ENCODE data around the gene FAM81B. TPM values are rescaled to one million over a fixed set of nuclear protein-coding genes. Genes with fewer than 3 reads are reported as not detected.
"Not testable (repeated sequence)": the region's sequence is repeated elsewhere in the genome, so short reads cannot be mapped to it uniquely, and the experiment has no call there.

Gene FAM81B
- total and polyA plus RNA-seq, 2 of the 4 experiments (the other 2 are of a cell fraction) = not detected

DNA sequence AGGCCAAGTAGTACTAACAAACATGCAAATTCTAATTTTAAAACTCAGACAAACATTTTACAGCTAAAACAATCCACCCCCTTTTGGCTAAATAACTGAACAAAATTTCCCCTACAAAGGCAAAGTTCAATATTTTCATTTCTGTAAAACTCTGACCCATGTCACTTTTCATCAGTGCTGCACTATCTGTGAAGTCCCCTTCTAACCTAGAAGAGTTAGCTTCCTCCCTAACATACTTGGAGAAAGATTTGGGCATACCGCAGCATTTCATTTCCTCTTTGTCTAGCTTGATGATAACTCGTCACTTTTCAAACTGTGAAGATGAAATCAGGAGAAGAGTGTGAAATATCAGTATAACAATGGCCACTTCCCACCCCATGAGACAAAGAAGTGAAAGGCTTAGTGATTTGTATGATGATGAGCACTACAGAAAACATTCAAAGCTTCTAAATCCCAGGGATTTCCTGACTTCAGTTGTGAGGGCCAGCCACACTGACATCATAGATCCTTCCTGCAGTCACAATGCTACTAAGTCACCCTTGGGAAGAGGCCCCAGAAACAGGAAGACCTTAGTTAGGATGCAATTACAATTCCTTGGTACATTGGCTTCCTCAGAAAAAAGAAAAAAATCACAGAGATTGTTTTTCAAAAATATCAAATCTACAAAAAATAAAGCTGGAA, at the start of gene FAM81B (continued):
- no peak for TF ChIP-seq CHD1 (IDR thresholded peaks at IDR 0.05; ENCODE audit: low read depth, low read length)
- no peak for TF ChIP-seq RAD21 (IDR thresholded peaks at IDR 0.05; ENCODE audit: low read length)
- TF ChIP-seq RFX5 (IDR thresholded peaks at IDR 0.05; ENCODE audit: low read depth, low read length) = no peak

DNA sequence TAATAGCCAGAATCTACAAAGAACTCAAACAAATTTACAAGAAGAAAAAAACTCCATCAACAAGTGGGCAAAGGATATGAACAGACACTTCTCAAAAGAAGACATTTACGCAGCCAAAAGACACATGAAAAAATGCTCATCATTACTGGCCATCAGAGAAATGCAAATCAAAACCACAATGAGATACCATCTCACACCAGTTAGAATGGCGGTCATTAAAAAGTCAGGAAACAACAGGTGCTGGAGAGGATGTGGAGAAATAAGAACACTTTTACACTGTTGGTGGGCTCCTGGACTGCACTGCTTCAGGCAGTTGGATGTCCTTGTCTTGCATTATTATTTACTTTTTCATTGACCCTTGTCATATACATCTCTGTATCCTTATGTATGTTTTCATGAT, 49.7 kb upstream of the FAM81B start:
- H3K9ac ChIP-seq (ENCODE audit: low read depth, low read length); H4K20me1 ChIP-seq (ENCODE audit: insufficient read depth, low read length); H3K4me3 ChIP-seq (ENCODE audit: insufficient read depth, low read depth, low read length); H2AK5ac ChIP-seq (ENCODE audit: low read depth, low read length); dilution Hi-C loops (cut with HindIII; ENCODE audit: low sequenced_read_pairs, unreplicated experiment); H2BK15ac ChIP-seq (ENCODE audit: low read depth, low read length); H3K9me3 ChIP-seq (ENCODE audit: control insufficient read depth, insufficient read depth, low read length); H2BK5ac ChIP-seq (ENCODE audit: low read depth, low read length, poor library complexity, severe bottlenecking); H2BK20ac ChIP-seq (ENCODE audit: low read depth, low read length); H3K79me1 ChIP-seq (ENCODE audit: low read depth in 1 of 2, low read length in 2 of 2); ATAC-seq (ENCODE audit: low read depth); H3K4me2 ChIP-seq (ENCODE audit: low read depth, low read length); H3K4me1 ChIP-seq (ENCODE audit: control insufficient read depth, insufficient read depth, low read length); H4K5ac ChIP-seq (ENCODE audit: low read depth, low read length); H3K23ac ChIP-seq (ENCODE audit: low read depth, low read length); H2BK120ac ChIP-seq (ENCODE audit: low read depth, low read length); H3K27ac ChIP-seq (ENCODE audit: insufficient read depth, low read length); H3K4ac ChIP-seq (ENCODE audit: low read depth, low read length); H4K8ac ChIP-seq (ENCODE audit: low read depth in 2 of 2, low read length in 2 of 2); POLR2A ChIA-PET (ENCODE audit: unreplicated experiment); H3K9me1 ChIP-seq (ENCODE audit: insufficient read depth, low read length); BruUV-seq (replicated peaks); H3K27me3 ChIP-seq (ENCODE audit: control insufficient read depth, insufficient read depth, low read length); intact Hi-C loops (cut with micrococcal nuclease); H2AFZ ChIP-seq (replicated peaks; ENCODE audit: low read length, poor library complexity); H2AK9ac ChIP-seq (replicated peaks; ENCODE audit: low read depth, low read length, poor library complexity); H4K91ac ChIP-seq (ENCODE audit: insufficient read depth, low read depth, low read length); H3K36me3 ChIP-seq (ENCODE audit: control insufficient read depth, insufficient read depth, low read length); H3K18ac ChIP-seq (ENCODE audit: low read depth, low read length); DNase-seq; in situ Hi-C loops (cut with MboI; ENCODE audit: low sequenced_read_pairs); CTCF ChIA-PET; H3K56ac ChIP-seq (ENCODE audit: extremely low read depth, insufficient read depth, low read length); H3K14ac ChIP-seq (replicated peaks; ENCODE audit: low read depth, low read length): not testable (repeated sequence)
- no CpG with 5 or more reads among the region's 2 CpGs for WGBS, 2 experiments (ENCODE audit: extremely low coverage in 2 of 2, insufficient read length in 1 of 2)

Measured in IMR-90 (cell line).